GM23338 (cell line): Measurements from ENCODE around the gene PPFIBP2. TPM values are rescaled to one million over a fixed set of nuclear protein-coding genes. Genes with fewer than 3 reads are reported as not detected.

Experiments
- ATAC-seq: fragments of 200-7000 bp; cut with Tn5 transposase; 3 replicates; pipeline ENCODE4 v1.9.1; 2020
- DNase-seq: peaks from one replicate; pipeline ENCODE4 v3.0.0-alpha.2; 2015; ENCODE audit warnings: low spot score
- H2AFZ ChIP-seq: fragments of 200-600 bp; sonication (generic); 2 replicates; pipeline ENCODE4 v1.8.0; 2016; ENCODE audit warnings: antibody characterized with exemption, mild to moderate bottlenecking, moderate library complexity
- H3F3A ChIP-seq: fragments of 200-600 bp; sonication (generic); replicated peaks from 2 replicates; pipeline ENCODE4 v1.8.0; 2017; ENCODE audit warnings: antibody characterized with exemption, mixed run types, low read depth
- H3K27ac ChIP-seq: fragments of 200-600 bp; sonication (generic); 2 replicates; pipeline ENCODE4 v1.6.1; 2016; ENCODE audit warnings: low read depth
- H3K27me3 ChIP-seq: fragments of 200-600 bp; sonication (generic); 2 replicates; pipeline ENCODE4 v1.8.0; 2016; ENCODE audit warnings: mild to moderate bottlenecking, mixed run types, moderate library complexity; ENCODE audit not compliant: insufficient read depth
- H3K36me3 ChIP-seq: fragments of 200-600 bp; sonication (generic); 2 replicates; pipeline ENCODE4 v1.8.0; 2016; ENCODE audit warnings: mild to moderate bottlenecking; ENCODE audit not compliant: insufficient read depth
- H3K4me1 ChIP-seq: fragments of 200-600 bp; sonication (generic); 2 replicates; pipeline ENCODE4 v1.8.0; 2016; ENCODE audit warnings: mild to moderate bottlenecking, moderate library complexity; ENCODE audit not compliant: insufficient read depth
- H3K4me2 ChIP-seq: fragments of 200-600 bp; sonication (generic); 2 replicates; pipeline ENCODE4 v1.7.1; 2017; ENCODE audit warnings: mixed run types
- H3K4me3 ChIP-seq: fragments of 200-600 bp; sonication (generic); 2 replicates; pipeline ENCODE4 v1.6.1; 2016; ENCODE audit warnings: mixed run types
- H3K79me2 ChIP-seq: fragments of 200-600 bp; sonication (generic); replicated peaks from 2 replicates; pipeline ENCODE4 v1.8.0; 2017; ENCODE audit warnings: mild to moderate bottlenecking; ENCODE audit not compliant: insufficient read depth
- H3K9me2 ChIP-seq: fragments of 200-600 bp; sonication (generic); 2 replicates; pipeline ENCODE4 v1.8.0; 2017; ENCODE audit not compliant: insufficient read depth
- H4K20me1 ChIP-seq: fragments of 200-600 bp; sonication (generic); replicated peaks from 2 replicates; pipeline ENCODE4 v1.8.0; 2017; ENCODE audit warnings: mild to moderate bottlenecking; ENCODE audit not compliant: insufficient read depth
- H3K27ac Mint-ChIP-seq: 2 replicates; pipeline ENCODE4 v1.8.0; 2020; ENCODE audit warnings: inconsistent platforms, mild to moderate bottlenecking, moderate library complexity, mixed read lengths
- H3K27me3 Mint-ChIP-seq: 3 replicates; pipeline ENCODE4 v1.8.0; 2022; ENCODE audit warnings: low read depth, mild to moderate bottlenecking, moderate library complexity, mixed read lengths, inconsistent platforms; ENCODE audit not compliant: insufficient read depth, poor library complexity
- H3K36me3 Mint-ChIP-seq: 3 replicates; pipeline ENCODE4 v1.8.0; 2021; ENCODE audit warnings: low read depth, mild to moderate bottlenecking, inconsistent platforms, moderate library complexity, mixed read lengths
- H3K4me1 Mint-ChIP-seq: 3 replicates; pipeline ENCODE4 v1.8.0; 2020; ENCODE audit warnings: mild to moderate bottlenecking, inconsistent platforms, mixed read lengths
- H3K4me3 Mint-ChIP-seq: 3 replicates; pipeline ENCODE4 v1.8.0; 2021; ENCODE audit warnings: moderate library complexity, mild to moderate bottlenecking, inconsistent platforms, mixed read lengths
- H3K9me3 Mint-ChIP-seq: 3 replicates; pipeline ENCODE4 v1.8.0; 2020; ENCODE audit warnings: moderate library complexity, mild to moderate bottlenecking, inconsistent platforms, mixed read lengths
- CREB1 ChIP-seq: fragments of 250-450 bp; sonication (Bioruptor Pico); IDR thresholded peaks from 2 replicates; pipeline ENCODE4 v1.5.0; 2020; ENCODE audit warnings: low read depth, mild to moderate bottlenecking, moderate library complexity
- EZH2 ChIP-seq: fragments of 200-600 bp; sonication (generic); IDR thresholded peaks from one replicate; pipeline ENCODE4 v1.8.0; 2017; ENCODE audit warnings: antibody characterized with exemption, mild to moderate bottlenecking, low read depth; ENCODE audit not compliant: unreplicated experiment
- EZH2phosphoT487 ChIP-seq: fragments of 200-600 bp; sonication (generic); IDR thresholded peaks from one replicate; pipeline ENCODE4 v1.8.1; 2018; ENCODE audit warnings: antibody characterized with exemption; ENCODE audit not compliant: unreplicated experiment
- JUNB ChIP-seq: IDR thresholded peaks from one replicate; pipeline ENCODE4 v1.6.1; 2016; ENCODE audit warnings: antibody characterized with exemption; ENCODE audit not compliant: unreplicated experiment
- POLR2AphosphoS5 ChIP-seq: IDR thresholded peaks from 2 replicates; pipeline ENCODE4 v1.6.1; 2016; ENCODE audit warnings: antibody characterized with exemption, low read depth
- STAT1 ChIP-seq: IDR thresholded peaks from one replicate; pipeline ENCODE4 v1.6.1; 2016; ENCODE audit warnings: antibody characterized with exemption; ENCODE audit not compliant: unreplicated experiment
- ZNF114 ChIP-seq: fragments of 250-450 bp; sonication (Bioruptor Pico); IDR thresholded peaks from 2 replicates; pipeline ENCODE4 v1.5.0; 2020; ENCODE audit warnings: mild to moderate bottlenecking, moderate library complexity
- polyA plus RNA-seq: library from polyadenylated mRNA; unstranded; fragments of >200 nt; fragmentation: Nextera tagmentation; extraction: Ambion mirVana; gene quantifications from 2 replicates; pipeline ENCODE4 v1.2.1, GENCODE V29; 2016
- total RNA-seq: library from RNA; depleted of rRNA; stranded (reverse); fragments of >200 nt; shearing (Covaris generic); gene quantifications from 2 replicates; pipeline ENCODE4 v1.2.3, GENCODE V29; 2014
- TF ChIP-seq, protein P1 (sequence below), 2 experiments: fragments of 200-600 bp in 1 of 2; sonication (generic) in 1 of 2; conservative IDR thresholded peaks; 2 replicates each; pipeline versions ENCODE4 v1.5.1 to v1.6.1; 2016 to 2017; ENCODE audit warnings: antibody characterized with exemption in 2 of 2, low read depth in 2 of 2, mild to moderate bottlenecking in 2 of 2, moderate library complexity in 1 of 2
- TF ChIP-seq, protein P2 (sequence below): IDR thresholded peaks from one replicate; pipeline ENCODE4 v1.6.1; 2018; ENCODE audit warnings: antibody characterized with exemption; ENCODE audit not compliant: unreplicated experiment
- TF ChIP-seq, protein P3 (sequence below): IDR thresholded peaks from 2 replicates; pipeline ENCODE4 v1.6.1; 2016; ENCODE audit warnings: antibody characterized with exemption

PPFIBP2 gene
- total and polyA plus RNA-seq, 2 experiments from 2014 or later = 7.1 to 14.8 TPM

DNA sequence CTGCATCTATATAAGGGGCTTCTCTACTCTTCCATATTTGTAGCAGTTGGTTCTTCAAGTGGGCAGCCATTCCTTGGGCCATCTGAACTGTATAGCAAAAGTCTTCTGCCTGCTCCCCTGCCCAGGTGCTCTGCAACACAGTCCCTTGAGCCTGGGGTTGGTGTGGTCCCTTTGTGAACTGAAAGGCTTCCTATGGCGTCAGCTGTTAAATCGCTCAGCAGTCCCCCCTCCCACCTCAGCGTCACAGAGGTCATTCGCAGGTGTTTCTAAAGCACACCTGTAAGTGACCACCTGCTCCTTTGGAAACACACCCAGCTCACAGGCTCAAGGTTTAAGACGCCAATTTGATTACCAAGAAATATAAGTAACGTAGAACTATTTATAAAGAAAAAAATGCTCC, 122.6 kb downstream of the PPFIBP2 start (continued):
- TF ChIP-seq CREB1 (CRISPR knock-in tag) = no peak
- TF ChIP-seq, protein P1, sequence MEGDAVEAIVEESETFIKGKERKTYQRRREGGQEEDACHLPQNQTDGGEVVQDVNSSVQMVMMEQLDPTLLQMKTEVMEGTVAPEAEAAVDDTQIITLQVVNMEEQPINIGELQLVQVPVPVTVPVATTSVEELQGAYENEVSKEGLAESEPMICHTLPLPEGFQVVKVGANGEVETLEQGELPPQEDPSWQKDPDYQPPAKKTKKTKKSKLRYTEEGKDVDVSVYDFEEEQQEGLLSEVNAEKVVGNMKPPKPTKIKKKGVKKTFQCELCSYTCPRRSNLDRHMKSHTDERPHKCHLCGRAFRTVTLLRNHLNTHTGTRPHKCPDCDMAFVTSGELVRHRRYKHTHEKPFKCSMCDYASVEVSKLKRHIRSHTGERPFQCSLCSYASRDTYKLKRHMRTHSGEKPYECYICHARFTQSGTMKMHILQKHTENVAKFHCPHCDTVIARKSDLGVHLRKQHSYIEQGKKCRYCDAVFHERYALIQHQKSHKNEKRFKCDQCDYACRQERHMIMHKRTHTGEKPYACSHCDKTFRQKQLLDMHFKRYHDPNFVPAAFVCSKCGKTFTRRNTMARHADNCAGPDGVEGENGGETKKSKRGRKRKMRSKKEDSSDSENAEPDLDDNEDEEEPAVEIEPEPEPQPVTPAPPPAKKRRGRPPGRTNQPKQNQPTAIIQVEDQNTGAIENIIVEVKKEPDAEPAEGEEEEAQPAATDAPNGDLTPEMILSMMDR (conservative IDR thresholded peaks at IDR 0.05; ENCODE audit: low read depth in 2 of 2) = no peak
- TF ChIP-seq, protein P2, sequence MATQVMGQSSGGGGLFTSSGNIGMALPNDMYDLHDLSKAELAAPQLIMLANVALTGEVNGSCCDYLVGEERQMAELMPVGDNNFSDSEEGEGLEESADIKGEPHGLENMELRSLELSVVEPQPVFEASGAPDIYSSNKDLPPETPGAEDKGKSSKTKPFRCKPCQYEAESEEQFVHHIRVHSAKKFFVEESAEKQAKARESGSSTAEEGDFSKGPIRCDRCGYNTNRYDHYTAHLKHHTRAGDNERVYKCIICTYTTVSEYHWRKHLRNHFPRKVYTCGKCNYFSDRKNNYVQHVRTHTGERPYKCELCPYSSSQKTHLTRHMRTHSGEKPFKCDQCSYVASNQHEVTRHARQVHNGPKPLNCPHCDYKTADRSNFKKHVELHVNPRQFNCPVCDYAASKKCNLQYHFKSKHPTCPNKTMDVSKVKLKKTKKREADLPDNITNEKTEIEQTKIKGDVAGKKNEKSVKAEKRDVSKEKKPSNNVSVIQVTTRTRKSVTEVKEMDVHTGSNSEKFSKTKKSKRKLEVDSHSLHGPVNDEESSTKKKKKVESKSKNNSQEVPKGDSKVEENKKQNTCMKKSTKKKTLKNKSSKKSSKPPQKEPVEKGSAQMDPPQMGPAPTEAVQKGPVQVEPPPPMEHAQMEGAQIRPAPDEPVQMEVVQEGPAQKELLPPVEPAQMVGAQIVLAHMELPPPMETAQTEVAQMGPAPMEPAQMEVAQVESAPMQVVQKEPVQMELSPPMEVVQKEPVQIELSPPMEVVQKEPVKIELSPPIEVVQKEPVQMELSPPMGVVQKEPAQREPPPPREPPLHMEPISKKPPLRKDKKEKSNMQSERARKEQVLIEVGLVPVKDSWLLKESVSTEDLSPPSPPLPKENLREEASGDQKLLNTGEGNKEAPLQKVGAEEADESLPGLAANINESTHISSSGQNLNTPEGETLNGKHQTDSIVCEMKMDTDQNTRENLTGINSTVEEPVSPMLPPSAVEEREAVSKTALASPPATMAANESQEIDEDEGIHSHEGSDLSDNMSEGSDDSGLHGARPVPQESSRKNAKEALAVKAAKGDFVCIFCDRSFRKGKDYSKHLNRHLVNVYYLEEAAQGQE = no peak
- TF ChIP-seq, protein P3, sequence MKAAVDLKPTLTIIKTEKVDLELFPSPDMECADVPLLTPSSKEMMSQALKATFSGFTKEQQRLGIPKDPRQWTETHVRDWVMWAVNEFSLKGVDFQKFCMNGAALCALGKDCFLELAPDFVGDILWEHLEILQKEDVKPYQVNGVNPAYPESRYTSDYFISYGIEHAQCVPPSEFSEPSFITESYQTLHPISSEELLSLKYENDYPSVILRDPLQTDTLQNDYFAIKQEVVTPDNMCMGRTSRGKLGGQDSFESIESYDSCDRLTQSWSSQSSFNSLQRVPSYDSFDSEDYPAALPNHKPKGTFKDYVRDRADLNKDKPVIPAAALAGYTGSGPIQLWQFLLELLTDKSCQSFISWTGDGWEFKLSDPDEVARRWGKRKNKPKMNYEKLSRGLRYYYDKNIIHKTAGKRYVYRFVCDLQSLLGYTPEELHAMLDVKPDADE = no peak
- TF ChIP-seq JUNB = no peak

DNA sequence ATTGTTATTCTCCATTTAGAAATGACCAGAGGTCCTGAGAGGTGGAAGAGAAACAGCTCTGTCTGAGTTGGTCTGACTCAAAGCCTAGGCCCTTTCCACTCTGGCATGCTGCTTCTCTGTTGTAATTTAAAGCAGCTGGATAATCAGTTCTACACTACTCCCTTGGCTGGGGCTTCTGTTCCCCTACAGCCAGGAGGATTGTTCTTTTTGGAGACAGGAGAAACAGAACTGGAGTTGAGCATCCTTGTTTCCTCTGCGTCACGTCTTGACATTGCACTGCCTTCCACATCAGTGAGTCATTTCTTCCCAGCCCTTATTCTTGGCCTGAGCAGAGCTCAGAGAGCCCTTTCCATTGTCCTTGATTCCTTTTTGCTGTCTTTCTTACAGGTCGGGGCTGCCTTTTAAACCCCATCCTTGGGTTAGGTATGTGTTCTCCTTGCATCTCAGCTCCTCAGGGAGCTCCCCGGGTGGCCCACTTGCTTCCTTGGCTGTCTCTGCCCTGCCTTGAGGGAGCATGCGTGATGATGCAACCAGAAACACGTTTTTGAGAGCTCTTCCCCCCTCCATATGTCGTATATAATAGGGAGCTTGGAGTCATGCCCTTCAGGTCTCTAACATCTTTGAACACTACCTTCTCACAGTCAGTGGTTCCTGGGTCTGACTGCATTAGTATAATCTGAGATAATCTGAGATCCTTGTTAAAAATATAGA, 123.8 kb downstream of the PPFIBP2 start:
- Mint-ChIP-seq H3K27ac (no peak overlapping the region), H3K36me3 (peaks cover 10% of the 10 kb centered on the region), H3K4me3 (no peak overlapping the region), H3K4me1 (peaks cover 36% of the 10 kb centered on the region), H3K9me3 (no peaks in the 10 kb centered on the region), H3K27me3 (peaks cover 4% of the 10 kb centered on the region)
- H4K20me1 ChIP-seq = no peaks in the 10 kb centered on the region
- no peak overlapping the region for H3K4me2 ChIP-seq
- no peak overlapping the region for H2AFZ ChIP-seq
- H3K27me3 ChIP-seq = no peaks in the 10 kb centered on the region
- DNase-seq (no peak), ATAC-seq (no peak; the same call in 1 of the 3 replicates)
- no peaks in the 10 kb centered on the region for H3K4me1 ChIP-seq
- H3K27ac ChIP-seq = no peak overlapping the region
- H3F3A ChIP-seq = no peaks in the 10 kb centered on the region
- H3K9me2 ChIP-seq = peaks cover 6% of the 10 kb centered on the region; the same call in 1 of the 2 replicates
- no peak overlapping the region for H3K4me3 ChIP-seq
- no peaks in the 10 kb centered on the region for H3K36me3 ChIP-seq
- H3K79me2 ChIP-seq = no peaks in the 10 kb centered on the region
- TF ChIP-seq, protein P2 = no peak
- TF ChIP-seq EZH2 = no peak
- no peak for TF ChIP-seq EZH2phosphoT487
- no peak for TF ChIP-seq STAT1
- TF ChIP-seq, protein P1 (conservative IDR thresholded peaks at IDR 0.05; ENCODE audit: low read depth in 2 of 2) = no peak
- no peak for TF ChIP-seq ZNF114
- TF ChIP-seq JUNB = no peak
- TF ChIP-seq POLR2AphosphoS5 = no peak
- no peak for TF ChIP-seq CREB1 (CRISPR knock-in tag)
- TF ChIP-seq, protein P3 = no peak
